GM23248 (cell line): ENCODE data around the gene ACP1. TPM values are rescaled to one million over a fixed set of nuclear protein-coding genes. Genes with fewer than 3 reads are reported as not detected.

Experiments
- DNase-seq: peaks from one replicate; pipeline ENCODE4 v3.0.0-alpha.2; 2015
- H2AFZ ChIP-seq: fragments of 200-600 bp; sonication (generic); 2 replicates; pipeline ENCODE4 v1.6.1; 2016; ENCODE audit warnings: antibody characterized with exemption
- H3F3A ChIP-seq: fragments of 200-600 bp; sonication (generic); 2 replicates; pipeline ENCODE4 v1.6.1; 2016; ENCODE audit warnings: mild to moderate bottlenecking, antibody characterized with exemption, mixed run types; ENCODE audit not compliant: insufficient read depth
- H3K27ac ChIP-seq: fragments of 200-600 bp; sonication (generic); 2 replicates; pipeline ENCODE4 v1.5.1; 2016; ENCODE audit warnings: mild to moderate bottlenecking
- H3K27me3 ChIP-seq: fragments of 200-600 bp; sonication (generic); replicated peaks from 2 replicates; pipeline ENCODE4 v1.6.1; 2016; ENCODE audit warnings: mild to moderate bottlenecking; ENCODE audit not compliant: insufficient read depth
- H3K36me3 ChIP-seq: fragments of 200-600 bp; sonication (generic); 2 replicates; pipeline ENCODE4 v1.6.1; 2016; ENCODE audit warnings: low read depth, mild to moderate bottlenecking
- H3K4me1 ChIP-seq: fragments of 200-600 bp; sonication (generic); 2 replicates; pipeline ENCODE4 v1.6.1; 2016; ENCODE audit warnings: mild to moderate bottlenecking; ENCODE audit not compliant: insufficient read depth
- H3K4me2 ChIP-seq: fragments of 200-600 bp; sonication (generic); one replicate; pipeline ENCODE4 v1.6.1; 2016; ENCODE audit warnings: mild to moderate bottlenecking; ENCODE audit not compliant: unreplicated experiment
- H3K4me3 ChIP-seq: fragments of 200-600 bp; sonication (generic); 2 replicates; pipeline ENCODE4 v1.5.1; 2016; ENCODE audit warnings: mild to moderate bottlenecking
- H3K79me2 ChIP-seq: fragments of 200-600 bp; sonication (generic); 2 replicates; pipeline ENCODE4 v1.6.1; 2016; ENCODE audit warnings: mild to moderate bottlenecking; ENCODE audit not compliant: insufficient read depth
- H3K9ac ChIP-seq: fragments of 200-600 bp; sonication (generic); 2 replicates; pipeline ENCODE4 v1.6.1; 2016; ENCODE audit warnings: mild to moderate bottlenecking
- H3K9me2 ChIP-seq: fragments of 200-600 bp; sonication (generic); 2 replicates; pipeline ENCODE4 v1.6.1; 2016; ENCODE audit warnings: mixed run types, mild to moderate bottlenecking, moderate library complexity; ENCODE audit not compliant: insufficient read depth
- H3K9me3 ChIP-seq: fragments of 200-600 bp; sonication (generic); one replicate; pipeline ENCODE4 v1.6.1; 2017; ENCODE audit warnings: low read depth
- H4K20me1 ChIP-seq: fragments of 200-600 bp; sonication (generic); 2 replicates; pipeline ENCODE4 v1.6.0; 2016; ENCODE audit not compliant: insufficient read depth
- EZH2 ChIP-seq: fragments of 200-600 bp; sonication (generic); IDR thresholded peaks from 2 replicates; pipeline ENCODE4 v1.6.1; 2018; ENCODE audit warnings: antibody characterized with exemption, mild to moderate bottlenecking; ENCODE audit not compliant: insufficient read depth, poor library complexity, severe bottlenecking
- EZH2phosphoT487 ChIP-seq: fragments of 200-600 bp; sonication (generic); IDR thresholded peaks from 2 replicates; pipeline ENCODE4 v1.6.1; 2018; ENCODE audit warnings: antibody characterized with exemption, moderate library complexity, mild to moderate bottlenecking, low read depth; ENCODE audit not compliant: insufficient read depth
- WGBS, 2 experiments: methylation state at CpG; one replicate each; pipeline ENCODE4 v1.1.6; 2015 to 2017; ENCODE audit warnings: low lambda C conversion rate in 2 of 2, low coverage in 1 of 2; ENCODE audit errors: missing lambda C conversion rate in 2 of 2; 5-methylcytosine and 5-hydroxymethylcytosine counted together
- in situ Hi-C: fragments of 300-500 bp; cut with MboI; formaldehyde crosslinking; loops from 2 replicates; pipeline ENCODE4 v1.15.0; 2020
- polyA plus RNA-seq: library from polyadenylated mRNA; unstranded; fragments of >200 nt; fragmentation: Nextera tagmentation; extraction: Ambion mirVana; gene quantifications from 2 replicates; pipeline ENCODE4 v1.2.1, GENCODE V29; 2016
- total RNA-seq: library from RNA; depleted of rRNA; stranded (reverse); fragments of >200 nt; shearing (Covaris generic); gene quantifications from 2 replicates; pipeline ENCODE4 v1.2.3, GENCODE V29; 2014

The ACP1 gene
- total and polyA plus RNA-seq, 2 experiments from 2014 or later = 116 to 156 TPM

GRCh38 chr2:286035-286434, 21.3 kb downstream of the ACP1 start:
- TF ChIP-seq EZH2 = no peak
- no peak for TF ChIP-seq EZH2phosphoT487
- Histone ChIP-seq H3K36me3 (no peaks in the 10 kb centered on the region), H3K9ac (no peak overlapping the region), H3K27me3 (peaks cover 4% of the 10 kb centered on the region; the same call in 1 of the 2 replicates), H3K27ac (no peak overlapping the region), H3F3A (peaks cover 37% of the 10 kb centered on the region), H3K4me3 (no peak overlapping the region), H2AFZ (no peak overlapping the region), H3K9me2 (no peaks in the 10 kb centered on the region), H3K4me1 (peaks cover 24% of the 10 kb centered on the region), H4K20me1 (no peaks in the 10 kb centered on the region), H3K9me3 (no peaks in the 10 kb centered on the region), H3K4me2 (peak overlapping the region; percentile 35), H3K79me2 (no peaks in the 10 kb centered on the region)
- 80 to 83% methylated on average over 6 of the region's 6 CpGs for WGBS, 2 experiments
- DNase-seq = no peak
- in situ Hi-C loops = no loop called here

- H3K9me3 ChIP-seq = no peaks in the 10 kb centered on the region
- 67 to 80% methylated on average over 20 of the region's 20 CpGs for WGBS, 2 experiments
Observed at GRCh38 chr2:286774-287392, 22.1 kb downstream of the ACP1 start.

GRCh38 chr2:287471-287885, 22.7 kb downstream of the ACP1 start:
- Histone ChIP-seq H2AFZ (no peak overlapping the region), H4K20me1 (no peaks in the 10 kb centered on the region), H3K4me2 (peak overlapping the region; percentile 51), H3K9ac (no peak overlapping the region), H3K4me1 (peaks cover 24% of the 10 kb centered on the region), H3K4me3 (peak overlapping the region; percentile 49), H3K27me3 (peaks cover 4% of the 10 kb centered on the region; the same call in 1 of the 2 replicates), H3K36me3 (no peaks in the 10 kb centered on the region), H3K9me3 (no peaks in the 10 kb centered on the region), H3K27ac (no peak overlapping the region), H3K79me2 (no peaks in the 10 kb centered on the region), H3F3A (peaks cover 37% of the 10 kb centered on the region), H3K9me2 (no peaks in the 10 kb centered on the region)
- DNase-seq = peak; percentile 42
- 7 to 10% methylated on average over 17 to 38 of the region's 46 CpGs for WGBS, 2 experiments
- in situ Hi-C loops = no loop called here
- TF ChIP-seq EZH2phosphoT487 (0 out of 2 replicates have a peak, but pooled peaks have one; percentile 45), EZH2 (peak; percentile 67)

More at GRCh38 chr2:286774-287392, 22.1 kb downstream of the ACP1 start:
- H2AFZ ChIP-seq = no peak overlapping the region
- no peak overlapping the region for H3K9ac ChIP-seq
- no peaks in the 10 kb centered on the region for H3K79me2 ChIP-seq
- peaks cover 37% of the 10 kb centered on the region for H3F3A ChIP-seq
- no peak overlapping the region for H3K4me3 ChIP-seq
- no peaks in the 10 kb centered on the region for H4K20me1 ChIP-seq
- no peaks in the 10 kb centered on the region for H3K9me2 ChIP-seq
- in situ Hi-C loops = no loop called here
- no peak for TF ChIP-seq EZH2
- TF ChIP-seq EZH2phosphoT487 = no peak
- DNase-seq = no peak
- H3K4me1 ChIP-seq = peaks cover 24% of the 10 kb centered on the region
- H3K27me3 ChIP-seq = peaks cover 4% of the 10 kb centered on the region; the same call in 1 of the 2 replicates
- H3K4me2 ChIP-seq = no peak overlapping the region
- H3K36me3 ChIP-seq = no peaks in the 10 kb centered on the region
- no peak overlapping the region for H3K27ac ChIP-seq

- WGBS, 2 experiments = 4 to 6% methylated on average over 72 to 76 of the region's 128 CpGs
- peaks cover 32% of the 10 kb centered on the region for H3F3A ChIP-seq
- H3K9me2 ChIP-seq = no peaks in the 10 kb centered on the region
- H3K27ac ChIP-seq = no peak within 1 kb of the TSS
- in situ Hi-C loops = no loop called here
- H4K20me1 ChIP-seq = no peaks in the 10 kb centered on the region
- H3K9me3 ChIP-seq = no peaks in the 10 kb centered on the region
- peak within 1 kb of the TSS; percentile 51 for H3K4me2 ChIP-seq
- H3K79me2 ChIP-seq = no peaks in the 10 kb centered on the region
- H2AFZ ChIP-seq = no peak within 1 kb of the TSS
- DNase-seq = peak; percentile 46
- no peak within 1 kb of the TSS for H3K9ac ChIP-seq
- H3K36me3 ChIP-seq = no peaks in the 10 kb centered on the region
- TF ChIP-seq EZH2phosphoT487 = no peak
- no peak for TF ChIP-seq EZH2
- H3K4me1 ChIP-seq = peaks cover 24% of the 10 kb centered on the region
- peaks cover 4% of the 10 kb centered on the region; the same call in 1 of the 2 replicates for H3K27me3 ChIP-seq
- H3K4me3 ChIP-seq = peak within 1 kb of the TSS; percentile 49
Observed at GRCh38 chr2:287911-288757, 23.4 kb downstream of the ACP1 start, which contains the start of gene ALKAL2. Gene ALKAL2 (minus strand): TSS chr2:288091. CDS start chr2:287835, 256 bp downstream.
